NCI-H460 (cell line): ENCODE results near the gene FARSB. TPM values are rescaled to one million over a fixed set of nuclear protein-coding genes. Genes with fewer than 3 reads are reported as not detected.
"Not testable (repeated sequence)": the region's sequence is repeated elsewhere in the genome, so short reads cannot be mapped to it uniquely, and the experiment has no call there.

Experiments used
- DNase-seq: peaks from one replicate; pipeline ENCODE4 v3.0.0-alpha.2; 2016; ENCODE audit warnings: low read depth; ENCODE audit errors: extremely low read depth
- polyA plus RNA-seq: library from polyadenylated mRNA; depleted of rRNA; stranded (reverse); fragments of >200 nt; gene quantifications from 2 replicates; pipeline ENCODE4 v1.2.3, GENCODE V29; 2014; cell fraction: nucleus; rRNA removed
- total RNA-seq: library from RNA; depleted of rRNA; stranded (reverse); fragments of >200 nt; shearing (Covaris generic); gene quantifications from 2 replicates; pipeline ENCODE4 v1.2.3, GENCODE V29; 2014; rRNA removed

The FARSB gene
- total RNA-seq: 101 and 103 TPM in 2 replicates
- polyA plus RNA-seq: 35.4 and 36.3 TPM in 2 replicates

- peak; percentile 95 for DNase-seq
Measured at GRCh38 chr2:222655787-222656525, at the start of gene FARSB. Gene FARSB (minus strand): TSS chr2:222656092. CDS start chr2:222656073, 19 bp downstream.

GRCh38 chr2:222703886-222704285, 48.0 kb upstream of the FARSB start:
- DNase-seq: no peak

DNA sequence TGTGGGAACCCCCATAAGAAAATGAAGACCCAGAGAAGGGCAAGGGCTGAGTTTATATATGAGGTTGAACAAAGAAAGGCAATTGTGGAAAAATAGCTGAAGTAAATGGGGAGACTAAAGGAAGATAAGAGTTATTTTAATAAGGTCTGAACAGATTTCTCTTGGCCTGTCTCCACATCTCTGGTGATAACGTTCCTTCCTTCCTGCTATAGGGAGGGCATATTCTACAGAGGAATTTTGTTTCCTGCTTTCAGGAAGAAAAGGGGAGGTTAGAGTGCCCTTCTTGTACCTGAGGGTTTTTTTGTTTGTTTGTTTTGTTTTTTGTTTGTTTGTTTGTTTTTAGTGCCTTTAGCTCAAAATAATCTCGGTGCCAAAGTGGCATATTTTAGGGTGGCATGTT, 47.2 kb upstream of the FARSB start:
- DNase-seq: no peak

DNA sequence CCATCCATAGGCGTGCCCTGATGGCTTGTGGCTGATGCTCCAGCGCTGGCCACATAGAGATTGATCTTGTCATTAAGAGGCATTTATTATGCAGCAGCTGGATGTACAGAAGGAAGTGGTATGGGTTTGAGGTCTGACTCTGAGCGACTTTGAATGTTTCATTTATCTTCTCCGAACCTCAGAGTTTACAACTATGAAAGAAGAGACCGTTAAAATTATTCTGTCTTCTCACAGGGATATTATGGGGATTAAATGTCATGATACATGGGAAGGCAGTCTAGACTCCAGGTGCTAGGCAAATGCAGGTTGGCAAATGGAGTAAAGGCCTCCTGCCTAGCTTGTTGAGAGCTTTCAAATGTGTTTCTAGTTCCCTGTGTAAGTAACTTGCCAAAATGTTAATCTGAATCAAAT, 45.8 kb upstream of the FARSB start:
- no peak for DNase-seq

DNA sequence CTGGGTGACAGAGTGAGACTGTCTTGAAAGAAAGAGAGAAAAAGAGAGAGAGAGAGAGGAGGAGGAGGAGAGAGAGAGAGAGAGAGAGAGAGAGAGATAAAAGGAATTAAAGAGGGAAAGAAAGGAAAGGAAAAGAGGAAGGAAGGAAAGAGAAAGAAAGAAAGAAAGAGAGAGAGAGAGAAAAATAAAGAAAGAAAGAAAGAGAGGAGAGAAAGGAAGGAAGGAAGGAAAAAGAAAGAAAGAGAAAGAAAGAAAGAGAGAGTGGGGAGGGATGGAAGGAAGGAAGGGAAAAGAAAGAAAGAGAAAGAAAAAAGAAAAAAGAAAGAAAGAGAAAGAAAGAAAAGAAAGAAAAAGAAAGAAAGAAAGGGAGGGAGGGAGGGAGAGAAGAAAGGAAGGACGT, 45.3 kb upstream of the FARSB start:
- no peak for DNase-seq

- DNase-seq: no peak
Measured at GRCh38 chr2:222698276-222698675, 42.4 kb upstream of the FARSB start.

- no peak for DNase-seq
Measured at GRCh38 chr2:222693837-222694236, 37.9 kb upstream of the FARSB start.

DNA sequence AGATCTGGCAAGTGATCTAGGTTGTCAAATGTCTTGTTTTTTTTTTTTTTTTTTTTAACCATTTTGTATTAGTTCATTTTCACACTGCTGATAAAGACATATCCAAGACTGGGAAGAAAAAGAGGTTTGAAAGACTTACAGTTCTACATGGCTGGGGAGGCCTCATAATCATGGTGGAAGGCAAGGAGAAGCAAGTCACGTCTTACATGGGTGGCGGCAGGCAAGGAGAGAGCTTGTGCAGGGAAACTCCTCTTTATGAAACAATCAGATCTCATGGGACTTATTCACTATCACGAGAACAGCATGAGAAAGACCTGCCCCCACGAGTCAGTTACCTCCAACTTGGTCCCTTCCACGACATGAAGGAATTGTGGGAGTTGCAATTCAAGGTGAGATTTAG, 37.5 kb upstream of the FARSB start:
- DNase-seq: not testable (repeated sequence)

- peak; percentile 80 for DNase-seq
Measured at GRCh38 chr2:222690564-222691200, 34.8 kb upstream of the FARSB start.

DNA sequence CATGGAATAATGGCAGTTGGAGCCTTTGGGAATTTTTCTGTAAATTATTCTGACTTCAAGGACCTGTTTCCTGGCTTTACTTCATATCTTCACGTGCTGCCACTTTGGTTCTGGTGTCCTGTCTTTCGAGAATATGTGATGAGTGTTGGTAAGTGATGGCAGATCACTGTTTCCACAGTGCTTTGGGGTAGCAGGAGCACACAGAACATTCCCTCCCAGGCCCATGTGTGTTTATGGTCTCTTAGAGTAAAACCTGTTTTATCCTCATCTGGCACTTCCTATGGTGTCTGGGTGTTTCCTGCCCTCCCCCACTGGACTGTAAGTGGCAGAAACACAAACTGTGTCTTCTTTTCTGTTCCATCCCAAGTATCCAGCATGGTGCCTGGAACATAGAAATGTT, 33.4 kb upstream of the FARSB start:
- DNase-seq: no peak

DNA sequence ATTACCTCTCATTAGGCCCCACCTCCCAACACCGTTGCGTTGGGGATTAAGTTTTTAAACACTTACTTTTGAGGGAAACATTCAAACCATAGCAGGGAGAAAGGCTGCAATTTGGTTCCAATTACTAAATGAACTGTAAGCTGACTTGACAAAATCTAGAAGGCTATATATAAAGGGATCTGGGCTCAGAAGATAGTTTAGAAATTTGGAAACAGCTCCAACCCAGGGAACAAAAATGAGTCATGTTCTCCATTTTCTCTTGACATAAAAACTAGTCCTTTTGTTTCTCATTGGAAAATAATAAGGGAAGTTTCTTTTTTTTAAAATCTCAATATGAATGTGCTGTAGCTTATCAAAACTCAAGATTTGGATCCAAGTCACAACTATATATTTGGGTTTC, 33.0 kb upstream of the FARSB start:
- no peak for DNase-seq

GRCh38 chr2:222686086-222686750, 30.3 kb upstream of the FARSB start:
- no peak for DNase-seq

DNA sequence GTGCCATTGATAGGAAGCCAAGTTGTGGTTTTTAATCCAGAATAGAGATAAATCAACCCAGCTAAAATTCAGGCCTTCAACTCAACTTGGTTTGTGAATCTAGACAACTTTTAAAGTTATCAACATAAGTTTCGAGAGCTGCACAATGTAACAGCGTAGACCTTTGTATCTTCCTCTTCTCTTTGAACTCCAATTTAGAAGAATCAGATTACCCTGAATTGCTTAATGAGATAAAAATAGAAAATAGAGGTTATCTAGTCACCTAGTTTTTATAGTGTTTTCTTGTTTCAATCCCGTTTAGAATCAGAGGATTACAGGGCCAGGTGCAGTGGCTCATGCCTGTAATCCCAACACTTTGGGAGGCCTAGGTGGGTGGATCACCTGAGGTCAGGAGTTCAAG, 27.9 kb upstream of the FARSB start:
- DNase-seq: no peak

GRCh38 chr2:222677981-222678380, 22.1 kb upstream of the FARSB start:
- no peak for DNase-seq

GRCh38 chr2:222673883-222674282, 18.0 kb upstream of the FARSB start:
- no peak for DNase-seq

- DNase-seq: no peak
Measured at GRCh38 chr2:222673273-222673672, 17.4 kb upstream of the FARSB start.

GRCh38 chr2:222672068-222672401, 16.1 kb upstream of the FARSB start:
- no peak for DNase-seq

DNA sequence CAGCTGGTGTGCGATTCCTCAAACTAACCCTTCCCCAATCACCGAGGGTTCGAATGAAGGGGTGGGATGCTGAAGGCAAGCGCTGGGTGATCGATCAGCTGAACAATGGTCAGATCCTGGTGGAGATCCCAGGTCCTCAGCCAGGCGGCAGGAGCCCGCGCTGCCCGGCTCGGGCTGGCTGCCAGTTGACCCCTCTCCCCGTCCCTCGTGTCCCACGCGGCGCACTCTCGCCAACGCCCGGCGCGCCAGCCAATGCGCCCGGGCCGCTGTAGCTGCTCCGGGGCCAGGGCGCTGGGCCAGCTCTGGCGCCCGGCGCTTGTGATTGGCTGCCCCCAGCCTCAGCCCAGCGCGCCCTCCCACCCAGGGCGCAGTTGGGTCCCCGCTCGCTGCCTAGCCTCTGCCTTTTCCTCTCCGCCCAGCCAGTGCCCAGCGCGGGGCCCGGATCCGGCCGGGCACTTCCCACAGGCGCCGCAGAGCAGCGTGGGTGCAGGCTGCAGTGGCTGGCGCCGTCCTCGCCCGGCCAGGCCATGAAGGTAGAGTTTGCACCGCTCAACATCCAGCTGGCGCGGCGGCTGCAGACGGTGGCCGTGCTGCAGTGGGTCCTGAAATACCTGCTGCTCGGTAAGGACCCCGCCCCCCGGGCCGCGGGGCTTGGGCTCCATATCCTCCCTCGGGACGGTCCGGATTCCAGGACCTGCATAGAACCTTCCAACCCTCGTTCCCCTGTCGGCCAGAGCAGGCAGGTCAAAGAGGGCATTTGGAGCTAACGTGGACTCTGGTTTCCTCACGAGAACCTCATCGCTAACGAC, 15.6 kb upstream of the FARSB start, which contains the start of gene MOGAT1:
MOGAT1 (plus strand) TSS at position 400 of the 809 bp plus-strand sequence; CDS start at position 528, 128 bp downstream.
- DNase-seq: peak; percentile 26

- DNase-seq: no peak
Measured at GRCh38 chr2:222670191-222671038, 14.5 kb upstream of the FARSB start.

- no peak for DNase-seq
Measured at GRCh38 chr2:222669353-222669752, 13.5 kb upstream of the FARSB start.
